CD4-positive, alpha-beta memory T cell (primary cell): ENCODE data around the gene VPS51. TPM values are rescaled to one million over a fixed set of nuclear protein-coding genes. Genes with fewer than 3 reads are reported as not detected.

Experiments
- CTCF ChIA-PET: fragments of 350-600 bp; sonication (Branson Sonifier 250); formaldehyde crosslinking; loops from one replicate; lab custom pipeline; 2021; ENCODE audit warnings: inconsistent platforms; ENCODE audit not compliant: partially characterized antibody; lab: Charles Lee
- POLR2A ChIA-PET: fragments of 350-600 bp; sonication (Branson Sonifier 250); formaldehyde crosslinking; loops from one replicate; lab custom pipeline; 2021; ENCODE audit not compliant: partially characterized antibody; lab: Charles Lee
- DNase-seq, 5 donors: peaks; one replicate each; pipeline versions ENCODE4 v3.0.0 to v3.0.0-alpha.2; 2020 to 2022; ENCODE audit warnings: mixed read lengths in 1 of 5
- H3K27ac ChIP-seq: one replicate; pipeline ENCODE4 v1.7.0; 2013; ENCODE audit warnings: low read depth, low read length
- H3K27me3 ChIP-seq: 2 replicates; pipeline ENCODE4 v1.7.0; 2013; ENCODE audit warnings: mild to moderate bottlenecking, low read length, moderate library complexity; ENCODE audit not compliant: insufficient read depth
- H3K36me3 ChIP-seq: 2 replicates; pipeline ENCODE4 v1.7.0; 2013; ENCODE audit warnings: mild to moderate bottlenecking, low read length, moderate library complexity; ENCODE audit not compliant: insufficient read depth
- H3K4me1 ChIP-seq: 2 replicates; pipeline ENCODE4 v1.7.0; 2013; ENCODE audit warnings: mild to moderate bottlenecking, low read length, moderate library complexity; ENCODE audit not compliant: insufficient read depth
- H3K4me3 ChIP-seq, 2 donors: one replicate each; pipeline ENCODE4 v1.7.0; 2013; ENCODE audit warnings: low read length in 2 of 2, mild to moderate bottlenecking in 1 of 2
- H3K9me3 ChIP-seq, 2 donors: one replicate each; pipeline ENCODE4 v1.7.0; 2013; ENCODE audit warnings: low read length in 2 of 2, control low read depth in 1 of 2; ENCODE audit not compliant: control insufficient read depth in 1 of 2
- H3K27ac Mint-ChIP-seq, 7 donors: one replicate each; pipeline ENCODE4 v1.8.0; 2020 to 2021; ENCODE audit warnings: mixed read lengths in 7 of 7, mild to moderate bottlenecking in 6 of 7, inconsistent platforms in 3 of 7, moderate library complexity in 3 of 7
- H3K27me3 Mint-ChIP-seq, 2 donors: one replicate each; pipeline ENCODE4 v1.8.0; 2020 to 2021; ENCODE audit warnings: mixed read lengths in 2 of 2
- H3K36me3 Mint-ChIP-seq, 2 donors: one replicate each; pipeline ENCODE4 v1.8.0; 2020 to 2021; ENCODE audit warnings: mixed read lengths in 2 of 2, inconsistent platforms in 1 of 2, mild to moderate bottlenecking in 1 of 2
- H3K4me1 Mint-ChIP-seq, 4 donors: one replicate each; pipeline ENCODE4 v1.8.0; 2020 to 2021; ENCODE audit warnings: mixed read lengths in 4 of 4, mild to moderate bottlenecking in 1 of 4
- H3K4me3 Mint-ChIP-seq, 8 donors: one replicate each; pipeline ENCODE4 v1.8.0; 2020 to 2021; ENCODE audit warnings: mixed read lengths in 8 of 8, mild to moderate bottlenecking in 7 of 8, moderate library complexity in 6 of 8, inconsistent platforms in 3 of 8
- H3K9me3 Mint-ChIP-seq, 8 donors: one replicate each; pipeline ENCODE4 v1.8.0; 2020 to 2021; ENCODE audit warnings: mixed read lengths in 8 of 8, mild to moderate bottlenecking in 5 of 8, inconsistent platforms in 3 of 8, moderate library complexity in 1 of 8
- intact Hi-C: fragments of 100-400 bp; cut with micrococcal nuclease; formaldehyde crosslinking; loops from one replicate; pipeline ENCODE4 v1.15.1; 2023
- polyA plus RNA-seq, 2 donors: library from polyadenylated mRNA; unstranded; fragments of 300-500 nt; fragmentation: Illumina TruSeq; gene quantifications; one replicate each; pipeline ENCODE4 v1.2.3, GENCODE V29; 2021
- total RNA-seq, 2 experiments: library from RNA; stranded (reverse); gene quantifications; one replicate each; pipeline ENCODE4 v1.2.3, GENCODE V29; 2021

The VPS51 gene
- total and polyA plus RNA-seq, 4 experiments from 2014 or later: 87.0 to 226 (median 167) TPM

DNA sequence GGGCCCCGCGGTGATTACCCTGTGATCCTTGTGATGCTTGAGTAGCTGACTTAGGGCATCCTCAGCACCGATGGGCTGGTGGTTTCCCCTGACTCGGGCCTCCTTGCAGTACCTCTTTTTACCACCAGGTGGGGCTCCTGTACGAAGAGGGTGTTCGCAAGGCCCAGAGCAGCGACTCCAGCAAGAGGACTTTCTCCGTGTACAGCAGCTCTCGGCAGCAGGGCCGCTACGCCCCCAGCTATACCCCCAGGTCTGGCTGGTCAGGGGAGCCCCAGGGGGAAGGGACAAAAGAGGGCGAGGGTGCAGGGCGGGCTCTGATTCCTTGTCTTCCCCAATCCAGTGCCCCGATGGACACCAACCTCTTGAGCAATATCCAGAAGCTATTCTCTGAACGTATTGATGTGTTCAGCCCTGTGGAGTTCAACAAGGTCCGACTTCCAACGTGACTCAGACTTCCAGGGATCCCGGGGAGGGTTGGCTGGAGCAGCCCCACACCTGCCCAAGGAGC lies 14.4 kb downstream of the VPS51 start:
- Mint-ChIP-seq H3K36me3 (peaks cover 14 to 27% of the 10 kb centered on the region in 2 donors), H3K27me3 (no peaks in the 10 kb centered on the region), H3K27ac (peak overlapping the region; percentile 77 to 95 (median 91)), H3K9me3 (peaks cover 0 to 1% (median 0%) of the 10 kb centered on the region in 8 donors), H3K4me1 (peaks cover 18 to 45% (median 33%) of the 10 kb centered on the region in 4 donors), H3K4me3 (peak overlapping the region; percentile 35 to 78 (median 53))
- CTCF ChIA-PET: interaction anchor here (0.9 to 6.8 kb wide), 23 partner anchors 8 to 1186 kb away, joined by 3 to 70 read pairs (median 5); partner anchors contain the start of genes ARL2, CAPN1, FAU and MRPL49
- Histone ChIP-seq H3K9me3 (no peaks in the 10 kb centered on the region), H3K4me1 (peaks cover 31% of the 10 kb centered on the region), H3K27me3 (no peaks in the 10 kb centered on the region), H3K4me3 (no peak overlapping the region), H3K36me3 (peaks cover 16% of the 10 kb centered on the region), H3K27ac (peak overlapping the region; percentile 50)
- POLR2A ChIA-PET: interaction anchor here (1.1 to 15.5 kb wide), 16 partner anchors 11 to 366 kb away, joined by 3 to 320 read pairs (median 4); partner anchors contain the start of genes ARL2, CAPN1, CDC42EP2 and FAU
- peak; percentile 88 to 94 (median 92) for DNase-seq
- intact Hi-C loops: loop anchor here (1.0 to 10.0 kb wide), 7 partner anchors 14 to 404 kb away; partner anchors contain the start of genes CAPN1, CDC42EP2, DPF2 and RASGRP2

DNA sequence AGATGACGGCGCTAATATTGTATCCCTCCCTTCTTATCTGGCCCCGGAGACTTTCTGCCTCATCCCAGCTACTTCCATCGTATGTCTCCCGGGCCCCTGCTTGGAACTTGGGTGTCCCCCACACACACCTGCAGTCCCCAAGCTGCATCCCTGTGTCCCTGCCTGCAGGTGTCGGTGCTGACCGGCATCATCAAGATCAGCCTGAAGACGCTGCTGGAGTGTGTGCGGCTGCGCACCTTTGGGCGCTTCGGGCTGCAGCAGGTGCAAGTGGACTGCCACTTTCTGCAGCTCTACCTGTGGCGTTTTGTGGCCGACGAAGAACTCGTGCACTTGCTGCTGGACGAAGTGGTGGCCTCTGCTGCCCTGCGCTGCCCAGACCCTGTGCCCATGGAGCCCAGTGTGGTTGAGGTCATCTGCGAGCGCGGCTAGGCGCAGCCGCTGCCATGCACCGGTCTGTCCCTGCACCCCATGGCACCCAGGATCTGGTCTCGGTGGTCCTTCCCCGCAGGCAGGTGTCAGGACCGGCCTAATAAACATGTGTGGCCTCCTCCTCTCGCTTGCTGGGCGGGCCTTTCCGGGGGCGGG lies 15.2 kb downstream of the VPS51 start:
- Histone ChIP-seq H3K4me3 (peak overlapping the region in 1 of 2 donors; percentile 66), H3K9me3 (no peaks in the 10 kb centered on the region), H3K27me3 (no peaks in the 10 kb centered on the region), H3K27ac (peak overlapping the region; percentile 50), H3K4me1 (peaks cover 39% of the 10 kb centered on the region), H3K36me3 (peaks cover 16% of the 10 kb centered on the region)
- peak in 1 of 5 donors; percentile 17 for DNase-seq
- Mint-ChIP-seq H3K4me3 (peak overlapping the region; percentile 88 to 96 (median 88)), H3K4me1 (peaks cover 16 to 46% (median 35%) of the 10 kb centered on the region in 4 donors), H3K36me3 (peaks cover 9 to 20% of the 10 kb centered on the region in 2 donors), H3K27me3 (no peaks in the 10 kb centered on the region), H3K9me3 (peaks cover 0 to 1% (median 0%) of the 10 kb centered on the region in 8 donors), H3K27ac (peak overlapping the region; percentile 77 to 96 (median 91))
- CTCF ChIA-PET: interaction anchor here (0.6 to 6.8 kb wide), 25 partner anchors 8 to 263 kb away, joined by 3 to 70 read pairs (median 5); partner anchors contain the start of genes ARL2, CAPN1, FAU and MRPL49
- intact Hi-C loops: loop anchor here (2.0 to 10.0 kb wide), 5 partner anchors 70 to 404 kb away; partner anchors contain the start of genes CDC42EP2, DPF2, RASGRP2 and SAC3D1
- POLR2A ChIA-PET: interaction anchor here (0.6 to 15.5 kb wide), 30 partner anchors 10 to 452 kb away, joined by 3 to 320 read pairs (median 4); partner anchors contain the start of genes ARL2, ATG2A, CAPN1 and CDC42BPG

DNA sequence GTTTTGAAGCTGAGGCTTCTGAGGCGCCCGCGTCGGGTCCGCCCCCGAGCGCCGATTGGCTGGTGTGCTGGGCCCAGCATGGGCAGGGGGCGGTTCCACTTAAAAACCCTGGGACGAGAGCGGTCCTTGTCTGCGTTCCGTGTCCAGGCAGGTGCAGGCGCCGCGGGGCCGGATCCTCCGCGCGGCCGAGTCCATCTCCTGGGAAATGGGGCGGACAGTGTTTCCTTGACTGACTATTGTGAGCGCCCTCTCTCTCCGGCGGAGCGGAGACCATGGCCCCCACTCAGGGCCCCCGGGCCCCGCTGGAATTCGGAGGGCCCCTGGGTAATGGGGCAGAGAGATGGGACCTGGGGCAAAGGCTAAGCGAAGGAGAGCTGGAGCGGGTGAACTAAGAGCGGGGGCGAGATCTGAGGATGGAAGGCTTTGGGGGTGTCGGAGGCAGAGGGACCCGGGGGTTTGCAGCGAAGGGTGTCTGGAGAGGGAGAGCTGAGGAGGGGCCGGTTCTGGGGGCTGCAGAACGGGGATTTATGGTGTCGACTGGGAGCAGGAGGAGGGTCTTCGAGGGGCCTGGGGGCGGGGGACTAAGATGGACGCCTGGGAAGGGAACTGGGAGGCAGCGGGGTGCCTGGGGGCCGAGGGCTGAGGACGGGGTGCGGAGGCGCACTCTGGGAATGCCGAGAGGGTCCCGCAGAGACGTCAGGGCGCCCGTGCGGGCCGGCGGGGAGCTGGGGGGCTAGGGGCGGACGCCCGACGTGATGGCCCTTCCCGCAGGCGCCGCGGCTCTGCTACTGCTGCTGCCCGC lies 15.9 kb downstream of the VPS51 start, which contains the start of gene TM7SF2:
TM7SF2 (plus strand) TSS at position 129 of the 802 bp plus-strand sequence; CDS start at position 273, 144 bp downstream.
- intact Hi-C loops: loop anchor here (2.0 to 10.0 kb wide), 6 partner anchors 71 to 403 kb away; partner anchors contain the start of genes CDC42EP2, DPF2, PPP2R5B and RASGRP2
- CTCF ChIA-PET: interaction anchor here (0.6 to 6.8 kb wide), 16 partner anchors 8 to 204 kb away, joined by 3 to 70 read pairs (median 5); partner anchors contain the start of genes ARL2, CAPN1, FAU and MRPL49
- peak; percentile 91 to 96 (median 93) for DNase-seq
- H3K27me3 ChIP-seq: no peaks in the 10 kb centered on the region
- POLR2A ChIA-PET: interaction anchor here (0.6 to 15.5 kb wide), 30 partner anchors 9 to 452 kb away, joined by 3 to 320 read pairs (median 4); partner anchors contain the start of genes ATG2A, CAPN1, CDC42BPG and CDC42EP2
- peaks cover 16% of the 10 kb centered on the region for H3K36me3 ChIP-seq
- Mint-ChIP-seq H3K4me1 (peaks cover 14 to 52% (median 39%) of the 10 kb centered on the region in 4 donors), H3K27me3 (no peaks in the 10 kb centered on the region), H3K9me3 (peaks cover 0 to 1% (median 0%) of the 10 kb centered on the region in 8 donors), H3K4me3 (peak within 1 kb of the TSS; percentile 88 to 96 (median 88)), H3K36me3 (peaks cover 3 to 15% of the 10 kb centered on the region in 2 donors), H3K27ac (peak within 1 kb of the TSS; percentile 90 to 96 (median 91))
- peaks cover 46% of the 10 kb centered on the region for H3K4me1 ChIP-seq
- no peaks in the 10 kb centered on the region for H3K9me3 ChIP-seq
- H3K4me3 ChIP-seq: peak within 1 kb of the TSS; percentile 36 to 66
- peak within 1 kb of the TSS; percentile 59 for H3K27ac ChIP-seq

DNA sequence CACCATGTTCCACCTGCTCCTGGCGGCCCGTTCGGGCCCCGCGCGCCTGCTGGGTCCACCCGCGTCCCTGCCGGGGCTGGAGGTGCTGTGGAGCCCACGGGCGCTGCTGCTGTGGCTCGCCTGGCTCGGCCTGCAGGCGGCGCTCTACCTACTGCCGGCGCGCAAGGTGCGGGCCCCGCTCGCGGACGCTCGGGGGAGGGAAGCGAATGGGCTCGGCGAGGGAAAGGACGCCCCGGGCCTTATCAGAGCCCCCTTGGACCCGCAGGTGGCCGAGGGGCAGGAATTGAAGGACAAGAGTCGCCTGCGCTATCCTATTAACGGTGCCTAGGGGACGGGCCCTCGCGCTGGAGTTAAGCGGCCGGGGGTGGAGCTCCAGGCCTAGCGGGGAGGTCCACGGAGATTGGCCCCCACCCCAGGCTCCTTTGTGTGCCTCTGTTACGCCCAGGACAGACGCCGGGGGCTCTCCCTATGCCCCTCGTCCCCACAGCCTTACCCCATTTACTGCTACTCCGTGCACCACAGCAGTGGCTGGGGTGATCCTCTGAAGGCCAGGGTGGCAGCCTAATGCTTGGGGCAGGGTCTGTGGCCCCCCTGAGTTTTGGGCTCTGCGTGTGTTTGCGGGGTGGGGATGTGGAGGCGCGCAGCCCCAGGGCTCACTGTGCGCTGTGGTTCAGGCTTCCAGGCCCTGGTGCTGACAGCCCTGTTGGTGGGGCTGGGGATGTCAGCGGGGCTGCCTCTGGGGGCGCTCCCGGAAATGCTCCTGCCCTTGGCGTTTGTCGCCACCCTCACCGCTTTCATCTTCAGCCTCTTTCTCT lies 16.7 kb downstream of the VPS51 start:
- ChIA-PET CTCF (interaction anchor here (0.8 to 6.8 kb wide), 13 partner anchors 8 to 203 kb away, joined by 3 to 70 read pairs (median 5); partner anchors contain the start of genes ARL2, CAPN1, CDC42EP2 and FAU), POLR2A (interaction anchor here (0.7 to 15.5 kb wide), 22 partner anchors 8 to 392 kb away, joined by 3 to 320 read pairs (median 4); partner anchors contain the start of genes ATG2A, CAPN1, CDC42BPG and FAU)
- peak overlapping the region; percentile 59 for H3K27ac ChIP-seq
- peak overlapping the region; percentile 60 to 95 (median 76) for H3K27ac Mint-ChIP-seq
- H3K27me3 Mint-ChIP-seq: no peaks in the 10 kb centered on the region
- peaks cover 16% of the 10 kb centered on the region for H3K36me3 ChIP-seq
- H3K9me3 ChIP-seq: no peaks in the 10 kb centered on the region
- H3K4me1 ChIP-seq: peaks cover 46% of the 10 kb centered on the region
- H3K36me3 Mint-ChIP-seq: peaks cover 4 to 18% of the 10 kb centered on the region in 2 donors
- peak overlapping the region; percentile 36 to 66 for H3K4me3 ChIP-seq
- H3K4me1 Mint-ChIP-seq: peaks cover 14 to 58% (median 40%) of the 10 kb centered on the region in 4 donors
- no peaks in the 10 kb centered on the region for H3K27me3 ChIP-seq
- peaks cover 0 to 1% (median 0%) of the 10 kb centered on the region in 8 donors for H3K9me3 Mint-ChIP-seq
- peak; percentile 74 to 81 (median 78) for DNase-seq
- H3K4me3 Mint-ChIP-seq: peak overlapping the region; percentile 64 to 88 (median 87)
- intact Hi-C loops: loop anchor here (2.0 to 10.0 kb wide), 4 partner anchors 188 to 402 kb away; partner anchors contain the start of genes DPF2, PPP2R5B and RASGRP2

DNA sequence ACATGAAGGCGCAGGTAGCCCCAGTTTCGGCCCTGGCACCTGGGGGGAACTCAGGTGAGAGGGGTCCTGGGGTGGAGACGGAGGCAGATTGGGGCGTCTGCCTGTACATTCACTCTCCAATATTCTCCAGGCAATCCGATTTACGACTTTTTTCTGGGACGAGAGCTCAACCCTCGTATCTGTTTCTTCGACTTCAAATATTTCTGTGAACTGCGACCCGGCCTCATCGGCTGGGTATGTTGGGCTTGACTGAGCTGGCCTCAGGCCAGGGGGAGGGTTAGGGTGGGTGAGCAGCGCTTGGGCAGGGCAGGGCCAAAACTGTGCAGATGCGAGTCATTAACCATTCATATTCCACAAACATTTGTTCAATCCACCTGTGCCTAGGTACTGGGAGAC lies 17.3 kb downstream of the VPS51 start:
- Mint-ChIP-seq H3K36me3 (peaks cover 8 to 21% of the 10 kb centered on the region in 2 donors), H3K4me1 (peaks cover 16 to 61% (median 43%) of the 10 kb centered on the region in 4 donors), H3K4me3 (peak overlapping the region; percentile 64 to 88 (median 87)), H3K27ac (peak overlapping the region; percentile 60 to 95 (median 76)), H3K9me3 (peaks cover 0 to 1% (median 0%) of the 10 kb centered on the region in 8 donors), H3K27me3 (no peaks in the 10 kb centered on the region)
- DNase-seq: no peak
- intact Hi-C loops: loop anchor here (2.0 to 10.0 kb wide), 4 partner anchors 189 to 401 kb away; partner anchors contain the start of genes DPF2, PPP2R5B and RASGRP2
- H3K36me3 ChIP-seq: peaks cover 16% of the 10 kb centered on the region
- peak overlapping the region; percentile 59 for H3K27ac ChIP-seq
- H3K4me3 ChIP-seq: peak overlapping the region; percentile 17 to 66
- peaks cover 46% of the 10 kb centered on the region for H3K4me1 ChIP-seq
- POLR2A ChIA-PET: interaction anchor here (1.0 to 15.5 kb wide), 9 partner anchors 8 to 391 kb away, joined by 3 to 320 read pairs (median 4); partner anchors contain the start of genes FAU, MRPL49, PPP2R5B and SF1
- H3K9me3 ChIP-seq: no peaks in the 10 kb centered on the region
- H3K27me3 ChIP-seq: no peaks in the 10 kb centered on the region
- CTCF ChIA-PET: interaction anchor here (0.8 to 6.8 kb wide), 9 partner anchors 7 to 202 kb away, joined by 3 to 70 read pairs (median 5); partner anchors contain the start of genes ARL2, CDC42EP2, FAU and MRPL49
